Mammary epithelial cell (primary cell): ENCODE measurements around the gene GJA5.

Source experiments
- EZH2 ChIP-seq: IDR thresholded peaks from 2 replicates; pipeline ENCODE4 v1.6.1; 2012; ENCODE audit warnings: low read length, inconsistent platforms, borderline replicate concordance
- TF ChIP-seq, protein P1 (sequence below), 2 donors: IDR thresholded peaks in 1 of 2; conservative IDR thresholded peaks in 1 of 2; 2 replicates each; pipeline ENCODE4 v1.5.1; 2011 to 2012; ENCODE audit warnings: inconsistent platforms in 2 of 2, low read length in 2 of 2, mild to moderate bottlenecking in 2 of 2, control low read depth in 1 of 2, low read depth in 1 of 2; ENCODE audit not compliant: insufficient read depth in 1 of 2; ENCODE audit errors: extremely low read depth in 1 of 2

DNA sequence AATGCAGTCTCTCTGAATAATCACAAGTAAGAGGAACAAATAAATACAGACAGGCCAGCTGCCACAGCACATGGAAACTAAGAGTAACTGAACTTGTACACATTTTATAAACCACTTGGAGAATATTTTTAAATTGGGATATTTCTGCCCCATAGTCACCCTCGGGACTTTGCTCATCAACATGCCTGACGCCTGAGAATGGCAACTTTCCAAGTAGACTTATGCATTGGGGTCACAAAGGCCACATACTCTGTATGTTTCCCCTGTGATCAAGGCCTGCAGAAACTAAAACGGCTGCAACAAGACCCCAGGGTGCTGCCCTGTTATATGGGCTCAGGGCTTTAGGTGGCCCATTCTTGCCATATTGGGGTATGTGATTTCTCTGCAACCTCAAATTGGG lies 38.3 kb upstream of the GJA5 start:
- TF ChIP-seq, protein P1, sequence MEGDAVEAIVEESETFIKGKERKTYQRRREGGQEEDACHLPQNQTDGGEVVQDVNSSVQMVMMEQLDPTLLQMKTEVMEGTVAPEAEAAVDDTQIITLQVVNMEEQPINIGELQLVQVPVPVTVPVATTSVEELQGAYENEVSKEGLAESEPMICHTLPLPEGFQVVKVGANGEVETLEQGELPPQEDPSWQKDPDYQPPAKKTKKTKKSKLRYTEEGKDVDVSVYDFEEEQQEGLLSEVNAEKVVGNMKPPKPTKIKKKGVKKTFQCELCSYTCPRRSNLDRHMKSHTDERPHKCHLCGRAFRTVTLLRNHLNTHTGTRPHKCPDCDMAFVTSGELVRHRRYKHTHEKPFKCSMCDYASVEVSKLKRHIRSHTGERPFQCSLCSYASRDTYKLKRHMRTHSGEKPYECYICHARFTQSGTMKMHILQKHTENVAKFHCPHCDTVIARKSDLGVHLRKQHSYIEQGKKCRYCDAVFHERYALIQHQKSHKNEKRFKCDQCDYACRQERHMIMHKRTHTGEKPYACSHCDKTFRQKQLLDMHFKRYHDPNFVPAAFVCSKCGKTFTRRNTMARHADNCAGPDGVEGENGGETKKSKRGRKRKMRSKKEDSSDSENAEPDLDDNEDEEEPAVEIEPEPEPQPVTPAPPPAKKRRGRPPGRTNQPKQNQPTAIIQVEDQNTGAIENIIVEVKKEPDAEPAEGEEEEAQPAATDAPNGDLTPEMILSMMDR (conservative IDR thresholded peaks at IDR 0.05 in 1 of 2, IDR thresholded peaks at IDR 0.05 in 1 of 2; ENCODE audit: extremely low read depth in 1 of 2, insufficient read depth in 1 of 2, low read depth in 1 of 2, low read length in 2 of 2), result no peak
- TF ChIP-seq EZH2, result no peak
